HEK293 (cell line): Measurements from ENCODE around the gene CYB5R3.
A peak's percentile ranks its signal among the peaks of the same experiment; 100 is the strongest.

Experiments used
- CTCF ChIA-PET: fragments of 350-600 bp; formaldehyde crosslinking; extraction: SDS; loops from one replicate; lab custom pipeline; 2021; ENCODE audit warnings: antibody characterized with exemption; lab: Yijun Ruan, JAX
- POLR2A ChIA-PET: fragments of 300-600 bp; formaldehyde crosslinking; extraction: SDS; loops from one replicate; lab custom pipeline; 2020; ENCODE audit warnings: antibody characterized with exemption, inconsistent platforms; lab: Yijun Ruan, JAX
- H3K27ac ChIP-seq: fragments of 200-500 bp; sonication (Bioruptor generic); 2 replicates; pipeline ENCODE4 v1.5.1; 2014; ENCODE audit warnings: low read depth, low read length, control low read depth, inconsistent platforms; ENCODE audit errors: extremely low read depth
- H3K36me3 ChIP-seq, 2 experiments: fragments of 200-500 bp in 1 of 2; sonication (Bioruptor generic) in 1 of 2; 1 replicate in 1 of 2; 2 replicates in 1 of 2; pipeline ENCODE4 v1.5.1; 2014 to 2017; ENCODE audit warnings: inconsistent platforms in 2 of 2, low read length in 2 of 2; ENCODE audit not compliant: control insufficient read depth in 2 of 2, insufficient read depth in 1 of 2
- H3K4me1 ChIP-seq: fragments of 200-500 bp; sonication (Bioruptor generic); 2 replicates; pipeline ENCODE4 v1.5.1; 2014; ENCODE audit warnings: mild to moderate bottlenecking, low read length, inconsistent platforms; ENCODE audit not compliant: control insufficient read depth, insufficient read depth
- H3K4me3 ChIP-seq: 2 replicates; pipeline ENCODE4 v1.5.1; 2011; ENCODE audit warnings: low read depth, mild to moderate bottlenecking, control low read depth, low read length, moderate library complexity
- H3K9me3 ChIP-seq: fragments of 200-500 bp; sonication (Bioruptor generic); 2 replicates; pipeline ENCODE4 v1.5.1; 2014; ENCODE audit warnings: low read depth, low read length, inconsistent platforms; ENCODE audit not compliant: control insufficient read depth, insufficient read depth
- GLIS1 ChIP-seq: fragments of 450-650 bp; formaldehyde crosslinking; IDR thresholded peaks from 2 replicates; pipeline ENCODE4 v1.5.1; 2016; ENCODE audit warnings: missing biosample characterization, missing genetic modification characterization
- KLF7 ChIP-seq: fragments of 450-650 bp; formaldehyde crosslinking; IDR thresholded peaks from 2 replicates; pipeline ENCODE4 v1.5.1; 2016; ENCODE audit warnings: missing biosample characterization, missing genetic modification characterization, borderline replicate concordance
- MEIS1 ChIP-seq: sonication (generic); formaldehyde crosslinking; IDR thresholded peaks from 2 replicates; pipeline ENCODE4 v1.8.1; 2022; ENCODE audit warnings: missing genetic modification reagents, mild to moderate bottlenecking, borderline replicate concordance
- PRDM10 ChIP-seq: fragments of 450-650 bp; formaldehyde crosslinking; IDR thresholded peaks from 2 replicates; pipeline ENCODE4 v1.5.1; 2016; ENCODE audit warnings: missing biosample characterization, missing genetic modification characterization
- PRDM2 ChIP-seq: fragments of 450-650 bp; formaldehyde crosslinking; IDR thresholded peaks from 2 replicates; pipeline ENCODE4 v1.5.1; 2016; ENCODE audit warnings: missing biosample characterization, missing genetic modification characterization, borderline replicate concordance
- SALL2 ChIP-seq: fragments of 450-650 bp; formaldehyde crosslinking; IDR thresholded peaks from 2 replicates; pipeline ENCODE4 v1.5.0; 2017; ENCODE audit warnings: missing biosample characterization, mild to moderate bottlenecking, missing genetic modification characterization, borderline replicate concordance
- SCRT2 ChIP-seq: fragments of 450-650 bp; formaldehyde crosslinking; IDR thresholded peaks from 2 replicates; pipeline ENCODE4 v1.5.1; 2016; ENCODE audit warnings: missing biosample characterization, missing genetic modification characterization
- SP2 ChIP-seq: fragments of 450-650 bp; formaldehyde crosslinking; IDR thresholded peaks from 2 replicates; pipeline ENCODE4 v1.5.1; 2016; ENCODE audit warnings: missing biosample characterization, missing genetic modification characterization
- ZBTB20 ChIP-seq: fragments of 450-650 bp; formaldehyde crosslinking; IDR thresholded peaks from 2 replicates; pipeline ENCODE4 v1.5.1; 2016; ENCODE audit warnings: missing biosample characterization, missing genetic modification characterization
- ZIC2 ChIP-seq: fragments of 450-650 bp; formaldehyde crosslinking; IDR thresholded peaks from 2 replicates; pipeline ENCODE4 v1.5.1; 2016; ENCODE audit warnings: missing biosample characterization, missing genetic modification characterization
- ZNF132 ChIP-seq: fragments of 450-650 bp; formaldehyde crosslinking; IDR thresholded peaks from 2 replicates; pipeline ENCODE4 v1.5.1; 2017; ENCODE audit warnings: missing biosample characterization, missing genetic modification characterization, borderline replicate concordance
- ZNF248 ChIP-seq: fragments of 450-650 bp; formaldehyde crosslinking; IDR thresholded peaks from 2 replicates; pipeline ENCODE4 v1.5.1; 2017; ENCODE audit warnings: missing biosample characterization, missing genetic modification characterization
- ZNF280C ChIP-seq: fragments of 450-650 bp; formaldehyde crosslinking; IDR thresholded peaks from 2 replicates; pipeline ENCODE4 v1.5.1; 2016; ENCODE audit warnings: missing biosample characterization, missing genetic modification characterization
- ZNF311 ChIP-seq: fragments of 450-650 bp; formaldehyde crosslinking; IDR thresholded peaks from 2 replicates; pipeline ENCODE4 v1.5.1; 2017; ENCODE audit warnings: missing biosample characterization, missing genetic modification characterization, borderline replicate concordance
- ZNF398 ChIP-seq: fragments of 450-650 bp; formaldehyde crosslinking; IDR thresholded peaks from 2 replicates; pipeline ENCODE4 v1.5.1; 2017; ENCODE audit warnings: missing biosample characterization, missing genetic modification characterization
- ZNF558 ChIP-seq: fragments of 450-650 bp; formaldehyde crosslinking; IDR thresholded peaks from 2 replicates; pipeline ENCODE4 v1.5.1; 2016; ENCODE audit warnings: missing biosample characterization, missing genetic modification characterization
- ZNF645 ChIP-seq: fragments of 450-650 bp; formaldehyde crosslinking; IDR thresholded peaks from 2 replicates; pipeline ENCODE4; 2016; ENCODE audit warnings: missing biosample characterization, missing genetic modification characterization
- ZNF704 ChIP-seq: fragments of 450-650 bp; formaldehyde crosslinking; IDR thresholded peaks from 2 replicates; pipeline ENCODE4 v1.5.1; 2016; ENCODE audit warnings: missing biosample characterization, missing genetic modification characterization

The CYB5R3 gene

GRCh38 chr22:42648017-42648367 lies 1.2 kb downstream of the CYB5R3 start (continued):
- TF ChIP-seq ZBTB20: no peak
- TF ChIP-seq PRDM2: no peak
- TF ChIP-seq ZNF704 (tag by site-specific recombination): no peak

GRCh38 chr22:42646569-42647525 lies 2.3 kb downstream of the CYB5R3 start:
- no peaks in the 10 kb centered on the region for H3K9me3 ChIP-seq
- ChIA-PET POLR2A (interaction anchor here (0.6 to 1.3 kb wide), 3 partner anchors 10 to 343 kb away, joined by 3 to 5 read pairs (median 4); partner anchors contain the start of gene POLDIP3), CTCF (interaction anchor here (0.6 to 3.1 kb wide), 3 partner anchors 25 to 273 kb away, joined by 3 to 18 read pairs (median 3); no protein-coding TSS in a partner anchor)
- H3K27ac ChIP-seq: peak overlapping the region; percentile 43; the same call in 1 of the 2 replicates
- no peak overlapping the region for H3K4me3 ChIP-seq
- no peaks in the 10 kb centered on the region; a peak in 1 of 3 replicates for H3K36me3 ChIP-seq
- H3K4me1 ChIP-seq: peaks cover 22% of the 10 kb centered on the region
- TF ChIP-seq ZNF311 (tag by site-specific recombination) (no peak), ZNF398 (peak; percentile 44), ZIC2 (peak; percentile 71), SALL2 (no peak), ZNF248 (tag by site-specific recombination) (no peak), KLF7 (no peak), SCRT2 (tag by site-specific recombination) (peak; percentile 26; the same call in 1 of the 2 replicates), ZNF558 (no peak), MEIS1 (no peak), ZNF645 (no peak), ZNF132 (tag by site-specific recombination) (no peak), SP2 (tag by site-specific recombination) (no peak), ZNF280C (tag by site-specific recombination) (no peak), PRDM10 (tag by site-specific recombination) (no peak), GLIS1 (tag by site-specific recombination) (peak; percentile 97)
